ENCODE results near the gene MN1.

Gene MN1

GRCh38 chr22:27782088-27782487 lies 19.5 kb downstream of the MN1 start:
- no peak for DNase-seq (ENCODE audit: low spot score)

GRCh38 chr22:27780161-27780575 lies 21.4 kb downstream of the MN1 start:
- DNase-seq (ENCODE audit: low spot score), result no peak

GRCh38 chr22:27779643-27780042 lies 21.9 kb downstream of the MN1 start:
- DNase-seq (ENCODE audit: low spot score), result no peak

GRCh38 chr22:27778294-27779090 lies 23.1 kb downstream of the MN1 start:
- DNase-seq (ENCODE audit: low spot score), result no peak

GRCh38 chr22:27777128-27777527 lies 24.4 kb downstream of the MN1 start:
- no peak for DNase-seq (ENCODE audit: low spot score)

- no peak for DNase-seq (ENCODE audit: low spot score)
Observed at GRCh38 chr22:27776650-27776958, 25.0 kb downstream of the MN1 start.

GRCh38 chr22:27775758-27776649 lies 25.6 kb downstream of the MN1 start:
- no peak for DNase-seq (ENCODE audit: low spot score)

- DNase-seq (ENCODE audit: low spot score), result no peak
Observed at GRCh38 chr22:27775087-27775698, 26.4 kb downstream of the MN1 start.

GRCh38 chr22:27774200-27774599 lies 27.4 kb downstream of the MN1 start:
- no peak for DNase-seq (ENCODE audit: low spot score)

- DNase-seq (ENCODE audit: low spot score), result no peak
Observed at GRCh38 chr22:27772984-27773498, 28.5 kb downstream of the MN1 start.

GRCh38 chr22:27772081-27772983 lies 29.2 kb downstream of the MN1 start:
- no peak for DNase-seq (ENCODE audit: low spot score)

- DNase-seq (ENCODE audit: low spot score), result no peak
Observed at GRCh38 chr22:27771637-27772036, 29.9 kb downstream of the MN1 start.

GRCh38 chr22:27769012-27769411 lies 32.5 kb downstream of the MN1 start:
- DNase-seq (ENCODE audit: low spot score), result no peak

- no peak for DNase-seq (ENCODE audit: low spot score)
Observed at GRCh38 chr22:27768027-27768653, 33.4 kb downstream of the MN1 start.

GRCh38 chr22:27766679-27767078 lies 34.9 kb downstream of the MN1 start:
- DNase-seq (ENCODE audit: low spot score), result no peak

GRCh38 chr22:27765706-27766291 lies 35.8 kb downstream of the MN1 start:
- DNase-seq (ENCODE audit: low spot score), result no peak

- DNase-seq (ENCODE audit: low spot score), result no peak
Observed at GRCh38 chr22:27764722-27765236, 36.8 kb downstream of the MN1 start.

GRCh38 chr22:27761665-27762064 lies 39.9 kb downstream of the MN1 start:
- no peak for DNase-seq (ENCODE audit: low spot score)

GRCh38 chr22:27761000-27761399 lies 40.6 kb downstream of the MN1 start:
- no peak for DNase-seq (ENCODE audit: low spot score)

- no peak for DNase-seq (ENCODE audit: low spot score)
Observed at GRCh38 chr22:27760474-27760873, 41.1 kb downstream of the MN1 start.

All from CD4-positive, alpha-beta T cell treated with Interleukin-6 at 100 ng/mL for 8 hours (primary cell).